ENCODE measurements around the gene KLHL24.
"Not testable (repeated sequence)": the region's sequence is repeated elsewhere in the genome, so short reads cannot be mapped to it uniquely, and the experiment has no call there.

Gene KLHL24

DNA sequence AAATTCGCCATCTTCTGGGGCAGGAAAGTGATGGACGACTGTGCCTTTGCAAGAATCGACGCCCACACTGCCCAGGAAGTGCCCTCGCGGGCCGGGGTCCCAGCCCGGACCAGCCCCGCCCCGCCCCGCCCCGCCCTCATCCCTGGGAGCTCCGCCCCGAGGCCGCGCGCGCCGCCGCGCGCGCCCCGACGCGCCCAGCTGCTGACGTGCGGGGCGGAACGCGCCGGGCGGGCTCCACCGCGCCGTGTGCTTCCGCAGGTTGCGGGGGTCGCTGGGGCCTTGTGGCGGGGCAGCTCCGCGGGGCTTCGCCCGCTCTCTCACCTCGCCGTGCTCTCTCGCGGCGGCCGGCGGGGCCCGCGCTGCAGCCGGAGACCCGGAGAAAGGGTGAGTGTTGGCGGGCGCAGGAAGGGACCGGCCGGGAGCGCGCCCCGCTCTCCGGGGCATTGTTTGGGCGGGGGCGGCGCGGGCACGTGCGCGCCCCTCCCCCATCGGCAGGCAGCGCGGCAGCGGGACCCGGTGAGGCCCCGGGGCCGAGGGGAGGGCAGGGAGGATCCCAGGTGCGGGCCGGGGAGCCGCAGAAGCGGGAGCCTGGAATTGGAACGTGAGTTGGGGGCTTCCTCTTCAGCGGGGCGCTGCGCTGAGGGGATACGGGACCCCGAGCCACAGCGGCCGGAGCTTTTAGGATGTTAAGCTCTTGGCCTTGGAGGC is 62.3 kb downstream of the KLHL24 start, which contains the start of gene YEATS2:
YEATS2 (plus strand) TSS at position 188 of the 708 bp plus-strand sequence. CDS start 17,366 bp downstream, outside the sequence.
- DNase-seq = no peak

DNA sequence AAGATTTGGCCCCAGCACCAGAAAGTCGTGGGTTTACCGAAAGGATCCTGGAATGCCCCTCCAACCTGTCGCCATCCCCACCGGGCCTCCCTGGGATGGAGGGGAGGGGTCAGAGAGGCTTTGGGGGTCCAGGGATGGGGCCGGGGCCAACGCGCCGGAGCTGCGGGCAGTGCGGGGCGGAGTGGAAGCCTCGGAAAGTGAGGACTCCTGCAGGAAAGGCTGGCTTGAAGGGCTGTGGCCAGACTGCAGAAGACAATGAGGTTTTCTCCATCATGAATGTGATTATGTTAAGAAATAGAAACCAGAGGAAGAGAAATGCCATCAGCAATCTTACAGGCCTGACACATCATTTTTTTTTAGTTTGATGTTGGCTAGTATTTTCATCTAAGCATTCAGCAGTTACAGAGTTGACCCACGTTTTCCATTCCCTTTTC is 62.9 kb downstream of the KLHL24 start:
- no peak for DNase-seq

GRCh38 chr3:183698756-183699155 is 63.3 kb downstream of the KLHL24 start:
- no peak for DNase-seq

DNA sequence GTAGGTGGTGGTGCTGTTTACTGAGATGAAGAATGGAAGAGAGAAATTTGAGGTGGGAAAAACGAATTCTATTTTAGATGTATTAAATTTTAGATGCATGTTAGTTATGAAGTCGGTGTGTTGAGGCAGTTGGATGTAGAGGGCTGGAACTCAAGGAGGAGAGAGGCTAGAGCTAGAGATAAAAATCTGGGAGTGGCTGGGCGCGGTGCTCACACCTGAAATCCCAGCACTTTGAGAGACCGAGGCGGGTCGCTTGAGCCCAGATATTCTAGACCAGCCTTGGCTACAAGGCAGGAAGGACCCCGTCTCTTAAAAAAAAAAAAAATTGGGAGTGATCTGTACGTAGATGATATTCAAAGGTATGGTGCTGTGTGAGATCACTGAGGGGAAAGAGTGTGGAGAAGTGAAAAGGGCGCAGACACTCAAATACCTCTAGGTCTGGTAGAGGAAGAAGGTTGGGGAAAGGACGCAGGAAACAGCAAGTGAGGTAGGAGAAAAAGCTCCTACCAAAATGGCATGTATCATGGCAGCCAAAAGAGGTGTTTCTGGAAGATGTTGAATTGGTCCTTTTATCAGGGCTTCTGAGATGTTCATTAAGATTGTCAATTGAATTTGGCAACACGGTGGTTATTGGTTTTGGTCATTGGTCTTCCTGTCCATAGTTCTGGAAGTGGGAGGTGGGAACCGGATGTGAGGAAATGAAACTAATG is 64.0 kb downstream of the KLHL24 start:
- DNase-seq = no peak

DNA sequence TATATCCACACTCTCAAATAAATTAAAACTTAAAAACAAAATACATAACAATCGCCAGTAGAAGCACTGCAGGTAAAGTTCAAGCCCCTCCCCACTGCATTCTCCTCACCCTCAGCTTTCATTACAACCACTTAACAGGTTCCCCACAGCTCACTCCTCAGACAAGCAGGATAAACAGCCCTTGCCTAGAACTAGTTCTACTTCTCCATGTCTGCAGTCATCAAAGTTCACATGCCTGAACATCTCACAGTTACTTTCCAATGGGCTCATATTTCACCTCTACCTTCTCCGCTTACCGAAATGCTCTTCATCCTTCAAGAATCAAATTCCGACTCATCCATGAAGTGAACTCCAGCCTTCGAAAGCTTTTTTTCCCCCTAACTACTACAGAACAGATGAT is 66.3 kb downstream of the KLHL24 start:
- DNase-seq = no peak

DNA sequence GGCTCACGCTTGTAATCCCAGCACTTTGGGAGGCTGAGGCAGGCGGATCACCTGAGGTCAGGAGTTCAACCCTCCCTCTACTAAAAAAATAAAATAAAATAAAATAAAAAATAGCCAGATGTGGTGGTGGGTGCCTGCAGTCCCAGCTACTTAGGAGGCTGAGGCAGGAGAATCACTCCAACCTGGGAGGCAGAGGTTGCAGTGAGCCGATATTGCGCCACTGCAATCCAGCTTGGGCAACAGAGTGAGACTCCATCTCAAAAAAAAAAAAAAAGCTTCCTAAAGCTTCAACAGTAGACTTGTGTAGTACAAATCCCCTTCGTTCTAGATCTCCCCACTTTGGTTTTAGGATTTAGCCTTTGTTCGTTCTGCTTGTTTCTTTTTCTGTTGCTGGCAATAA is 68.5 kb downstream of the KLHL24 start:
- DNase-seq = not testable (repeated sequence)

GRCh38 chr3:183710231-183710630 is 74.8 kb downstream of the KLHL24 start:
- DNase-seq = no peak

DNA sequence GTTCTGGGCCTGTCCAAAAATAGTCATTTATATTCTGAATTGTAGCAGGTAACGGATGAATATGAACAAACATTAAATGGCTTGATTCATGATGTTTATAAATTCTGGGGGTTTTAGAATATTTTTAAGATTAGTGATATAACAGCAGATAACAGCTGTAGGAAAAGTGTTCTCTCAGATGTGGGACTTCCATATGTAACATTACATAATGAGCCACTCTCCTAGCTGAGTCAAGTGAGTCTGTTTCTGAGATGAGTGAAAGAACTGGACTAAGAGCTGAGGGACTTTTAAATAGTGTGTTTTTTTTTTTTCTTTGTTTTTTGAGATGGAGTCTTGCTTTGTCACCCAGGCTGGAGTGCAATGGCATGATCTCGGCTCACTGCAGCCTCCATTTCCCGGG is 76.1 kb downstream of the KLHL24 start:
- DNase-seq = no peak

DNA sequence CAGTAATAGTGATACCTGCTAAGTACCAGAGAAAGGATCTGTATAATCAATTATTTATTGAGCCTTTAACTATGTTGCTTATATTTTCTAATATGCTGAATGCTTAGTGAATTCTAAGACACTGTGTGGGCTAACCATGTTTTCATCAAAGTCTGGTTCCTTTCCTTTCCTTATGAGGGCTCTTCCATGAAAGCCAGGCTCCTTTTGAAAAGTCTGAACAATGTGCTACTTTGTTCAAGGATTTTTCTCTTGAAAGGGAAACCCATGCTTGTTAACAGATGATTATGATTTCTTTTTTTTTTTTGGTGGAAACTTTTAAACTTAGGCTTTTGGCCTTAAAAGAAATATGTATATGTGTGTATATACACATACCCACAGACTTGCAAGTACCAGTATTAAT is 79.2 kb downstream of the KLHL24 start:
- no peak for DNase-seq

GRCh38 chr3:183718012-183718411 is 82.6 kb downstream of the KLHL24 start:
- DNase-seq = no peak

DNA sequence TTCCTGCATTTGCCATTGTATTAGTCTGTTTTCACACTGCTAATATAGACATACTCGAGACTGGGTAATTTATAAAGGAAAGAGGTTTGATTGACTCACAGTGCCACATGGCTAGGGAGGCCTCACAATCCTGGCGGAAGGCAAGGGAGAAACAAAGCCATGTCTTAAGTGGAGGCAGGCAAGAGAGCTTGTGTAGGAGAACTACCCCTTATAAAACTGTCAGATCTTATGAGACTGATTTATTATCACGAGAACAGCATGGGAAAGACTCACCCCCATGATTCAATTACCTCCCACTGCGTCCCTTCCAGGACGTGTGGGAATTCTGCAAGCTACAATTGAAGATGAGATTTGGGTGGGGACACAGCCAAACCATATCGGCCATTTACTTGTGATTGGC is 90.0 kb downstream of the KLHL24 start:
- DNase-seq = no peak

- no peak for DNase-seq
Measured at GRCh38 chr3:183728204-183728603, 92.8 kb downstream of the KLHL24 start.

GRCh38 chr3:183730361-183730760 is 94.9 kb downstream of the KLHL24 start:
- DNase-seq = no peak

DNA sequence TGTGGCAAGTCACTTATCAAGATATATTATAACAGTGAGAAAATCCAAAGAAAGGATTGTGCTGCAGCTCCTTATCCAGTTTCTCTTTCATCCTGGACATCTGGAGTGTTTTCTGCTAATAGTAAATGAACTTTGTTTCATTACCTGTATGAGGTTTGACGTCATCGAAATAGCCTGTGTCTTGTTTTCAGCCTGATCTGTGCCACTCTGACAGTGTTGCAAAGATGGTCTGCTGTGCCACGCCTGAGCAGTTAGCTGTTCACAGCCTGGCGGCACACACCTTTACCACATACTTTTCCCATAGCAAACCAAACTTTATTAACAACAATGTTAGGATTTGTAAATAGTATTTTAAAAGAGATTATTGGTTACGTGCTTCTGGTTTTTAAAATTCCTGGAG is 96.2 kb downstream of the KLHL24 start:
- DNase-seq = no peak

DNA sequence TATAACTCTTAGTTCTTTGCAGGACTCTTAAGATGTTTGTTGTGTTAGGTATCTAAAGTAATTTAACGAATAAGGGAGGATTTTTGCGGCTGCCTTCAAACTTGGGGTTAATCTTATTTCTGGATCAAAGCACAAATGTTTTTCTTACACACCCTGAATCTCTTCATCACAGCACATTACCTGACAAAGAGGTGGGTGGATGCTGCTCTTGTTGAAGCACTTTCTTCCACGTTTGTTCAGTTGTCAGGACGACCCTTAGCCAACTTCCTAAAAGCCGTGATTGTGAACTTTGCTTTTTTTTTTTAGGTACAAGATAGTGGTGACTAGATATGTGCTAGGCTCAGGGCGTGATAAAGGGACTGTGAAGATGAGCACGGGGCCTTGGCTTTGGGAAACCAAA is 98.1 kb downstream of the KLHL24 start:
- DNase-seq = no peak

All from cortex of kidney (tissue), 1 donor.